ENCODE data around the gene RPS15. TPM values are rescaled to one million over a fixed set of nuclear protein-coding genes. Genes with fewer than 3 reads are reported as not detected.
A peak's percentile ranks its signal among the peaks of the same experiment; 100 is the strongest.

RPS15 gene
- total and polyA plus RNA-seq, 9 of the 15 experiments (the other 6 are each of a cell fraction or from before 2014, with no cell fraction given) = 605 to 2,791 (median 957) TPM

- TF ChIP-seq ZNF280A (IDR thresholded peaks at IDR 0.05; ENCODE audit: low read depth, partially characterized antibody) (no peak), GABPA (tag; conservative IDR thresholded peaks at IDR 0.05; ENCODE audit: low read depth) (no peak), CBFA2T2 (conservative IDR thresholded peaks at IDR 0.05) (no peak), ZBTB8A (IDR thresholded peaks at IDR 0.05; ENCODE audit: partially characterized antibody) (no peak), KLF13 (tag; IDR thresholded peaks at IDR 0.05; ENCODE audit: borderline replicate concordance, low read depth) (peak; percentile 73; the same call in 1 of the 2 replicates), CTBP1 (IDR thresholded peaks at IDR 0.05; ENCODE audit: borderline replicate concordance) (peak; percentile 74), RB1 (IDR thresholded peaks at IDR 0.05; ENCODE audit: low read depth) (peak; percentile 88), ZKSCAN3 (CRISPR knock-in tag; IDR thresholded peaks at IDR 0.05) (no peak), MTA1 (IDR thresholded peaks at IDR 0.05; ENCODE audit: borderline replicate concordance) (no peak), PURB (CRISPR knock-in tag; IDR thresholded peaks at IDR 0.05; ENCODE audit: low read depth) (no peak), XRCC3 (IDR thresholded peaks at IDR 0.05) (no peak), SAFB (IDR thresholded peaks at IDR 0.05; ENCODE audit: borderline replicate concordance, low read depth, low read length) (peak; percentile 87), NR3C1 (CRISPR knock-in tag; IDR thresholded peaks at IDR 0.05) (no peak), SP2 (IDR thresholded peaks at IDR 0.05; ENCODE audit: extremely low read depth, low read depth, low read length, poor library complexity, severe bottlenecking) (no peak), LARP7 (IDR thresholded peaks at IDR 0.05) (no peak), TRIM24 (IDR thresholded peaks at IDR 0.05) (no peak), ERF (CRISPR knock-in tag; IDR thresholded peaks at IDR 0.05) (no peak), MBD2 (IDR thresholded peaks at IDR 0.05; ENCODE audit: borderline replicate concordance, low read depth) (no peak), ZNF347 (CRISPR knock-in tag; IDR thresholded peaks at IDR 0.05; ENCODE audit: low read depth) (no peak), TARDBP (IDR thresholded peaks at IDR 0.05) (peak; percentile 32; the same call in 1 of the 2 replicates), EZH2 (IDR thresholded peaks at IDR 0.05; ENCODE audit: borderline replicate concordance, low read depth, low read length) (no peak), PHF21A (IDR thresholded peaks at IDR 0.05; ENCODE audit: borderline replicate concordance, low read depth) (no peak), DNMT1 (IDR thresholded peaks at IDR 0.05) (no peak), CEBPB (tag; IDR thresholded peaks at IDR 0.05) (no peak), ZNF445 (CRISPR knock-in tag; IDR thresholded peaks at IDR 0.05; ENCODE audit: low read depth) (no peak), MYBL2 (IDR thresholded peaks at IDR 0.05; ENCODE audit: low read depth) (no peak), MYBL2 (CRISPR knock-in tag; IDR thresholded peaks at IDR 0.05; ENCODE audit: borderline replicate concordance) (no peak), ZKSCAN1 (IDR thresholded peaks at IDR 0.05; ENCODE audit: low read depth, low read length) (peak; percentile 99)
- TF ChIP-seq, protein P1, sequence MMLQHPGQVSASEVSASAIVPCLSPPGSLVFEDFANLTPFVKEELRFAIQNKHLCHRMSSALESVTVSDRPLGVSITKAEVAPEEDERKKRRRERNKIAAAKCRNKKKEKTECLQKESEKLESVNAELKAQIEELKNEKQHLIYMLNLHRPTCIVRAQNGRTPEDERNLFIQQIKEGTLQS (IDR thresholded peaks at IDR 0.05) = no peak
- TF ChIP-seq, protein P1 (CRISPR knock-in tag; conservative IDR thresholded peaks at IDR 0.05) = no peak
- TF ChIP-seq, protein P2, sequence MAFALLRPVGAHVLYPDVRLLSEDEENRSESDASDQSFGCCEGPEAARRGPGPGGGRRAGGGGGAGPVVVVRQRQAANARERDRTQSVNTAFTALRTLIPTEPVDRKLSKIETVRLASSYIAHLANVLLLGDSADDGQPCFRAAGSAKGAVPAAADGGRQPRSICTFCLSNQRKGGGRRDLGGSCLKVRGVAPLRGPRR (CRISPR knock-in tag; IDR thresholded peaks at IDR 0.05) = no peak
Observed at GRCh38 chr19:1445185-1445931, 7.2 kb downstream of the RPS15 start (continued).

Measured in K562 (cell line).